NCI-H2196 (cell line): ENCODE data around the gene EPHB1.
"Not testable (repeated sequence)": the region's sequence is repeated elsewhere in the genome, so short reads cannot be mapped to it uniquely, and the experiment has no call there.

Experiments used
- DNase-seq: peaks from one replicate; lab custom pipeline; 2025; ENCODE audit not compliant: unreplicated experiment; lab: John Stamatoyannopoulos, UW

EPHB1 gene

DNA sequence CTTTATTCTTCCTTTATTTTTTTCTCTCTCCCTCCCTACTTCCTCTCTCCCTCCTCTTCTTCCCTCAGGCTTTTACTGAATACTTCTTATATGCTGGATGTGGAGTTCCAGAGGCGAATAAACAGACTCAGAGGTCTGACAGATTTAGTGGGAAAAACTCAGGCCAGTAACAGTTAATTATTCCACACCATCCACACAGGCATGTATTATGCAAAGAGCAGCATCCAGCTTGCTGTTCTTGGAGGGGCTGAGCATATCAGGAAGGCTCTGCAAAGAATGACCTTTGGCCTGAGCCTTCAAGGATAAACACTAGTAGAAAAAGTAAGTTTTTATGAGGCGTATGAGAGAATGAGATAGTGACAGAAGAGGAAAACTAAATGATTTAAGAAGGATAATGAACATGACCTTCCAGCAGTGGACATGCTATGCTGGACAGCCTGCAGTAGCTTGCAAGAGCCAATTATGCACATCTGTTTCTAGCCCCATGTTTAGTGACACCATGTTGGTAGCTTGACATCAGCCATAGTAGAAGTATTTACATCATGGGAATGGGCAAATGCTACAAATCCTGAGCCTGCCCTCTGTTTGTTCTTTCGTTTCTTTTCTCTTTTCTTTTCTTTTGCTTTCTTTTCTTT, 387.4 kb downstream of the EPHB1 start:
- no peak for DNase-seq

DNA sequence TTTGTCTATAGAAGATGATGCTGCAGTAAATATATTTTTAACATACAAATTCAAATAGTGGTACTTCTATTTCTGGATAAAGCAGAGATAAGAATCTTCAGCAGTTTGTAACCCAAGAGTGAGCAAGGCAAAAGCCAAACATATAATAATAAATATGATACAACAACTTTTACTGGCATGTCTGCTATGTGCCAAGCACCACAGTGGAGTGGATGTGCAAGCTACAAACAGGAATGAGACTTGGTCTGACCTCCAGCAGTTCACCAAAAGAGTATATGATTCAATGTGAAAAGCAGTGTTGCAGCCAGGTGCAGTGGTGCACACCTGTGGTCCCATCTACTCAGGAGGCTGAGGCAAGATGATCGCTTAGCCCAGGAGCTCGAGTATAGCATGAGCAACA, 395.6 kb downstream of the EPHB1 start:
- no peak for DNase-seq

DNA sequence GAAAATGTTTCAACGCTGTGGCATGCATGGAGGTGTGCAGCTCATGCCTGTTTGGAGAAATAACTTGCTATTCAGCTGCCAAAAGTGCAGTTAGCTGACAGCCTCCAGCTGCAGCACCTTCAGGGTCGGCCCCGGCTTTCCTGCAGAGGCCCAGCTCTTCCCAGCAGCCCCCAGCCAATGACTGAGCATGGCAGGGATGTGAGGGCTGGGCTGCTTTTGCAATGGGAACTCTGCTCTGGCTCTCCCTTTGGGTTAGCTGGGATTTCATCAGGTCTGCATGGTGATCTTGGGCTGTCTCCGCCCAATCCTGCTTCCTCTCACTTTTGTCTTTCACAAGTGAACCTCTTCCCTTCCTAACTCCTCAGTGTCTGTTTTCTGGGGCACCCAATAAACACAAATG, 396.6 kb downstream of the EPHB1 start:
- no peak for DNase-seq

DNA sequence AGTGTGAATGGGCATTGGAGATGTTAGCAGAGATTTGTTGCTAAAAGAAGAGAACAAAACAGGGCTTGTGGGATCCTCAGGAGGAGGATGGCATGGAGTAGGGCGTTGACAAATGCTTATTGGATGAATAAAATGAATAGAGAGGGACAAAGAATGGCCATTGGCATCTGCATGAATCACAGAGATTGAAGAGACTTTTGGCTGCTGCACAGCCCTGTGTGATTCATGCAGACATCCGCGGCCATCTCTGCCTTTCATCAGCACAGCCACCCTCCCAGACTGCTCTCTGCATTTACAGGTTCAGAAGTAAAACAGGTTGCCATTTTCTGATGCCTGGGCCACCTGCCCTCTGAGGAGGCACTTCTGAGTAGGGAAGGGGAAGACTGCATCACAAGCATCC, 397.9 kb downstream of the EPHB1 start:
- DNase-seq, result no peak

DNA sequence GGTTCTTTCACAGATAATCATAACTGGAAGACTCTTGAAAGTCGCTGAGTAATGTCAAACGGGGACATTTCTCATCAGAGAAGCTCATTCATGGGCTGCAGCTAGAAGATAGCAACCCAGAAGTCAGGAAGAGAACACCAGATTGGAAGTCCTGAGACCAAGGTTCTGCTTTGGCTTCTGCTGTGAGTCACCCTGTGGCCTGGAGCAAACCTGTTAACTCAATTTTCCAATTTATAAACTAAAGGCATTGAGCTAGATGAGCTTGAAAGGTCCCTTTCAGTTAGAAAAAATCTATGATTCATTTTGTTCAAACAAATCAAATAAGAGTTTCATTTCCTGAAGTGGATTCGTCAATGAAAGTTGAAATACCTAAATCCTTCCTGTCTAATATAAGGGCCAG, 402.2 kb downstream of the EPHB1 start:
- no peak for DNase-seq

DNA sequence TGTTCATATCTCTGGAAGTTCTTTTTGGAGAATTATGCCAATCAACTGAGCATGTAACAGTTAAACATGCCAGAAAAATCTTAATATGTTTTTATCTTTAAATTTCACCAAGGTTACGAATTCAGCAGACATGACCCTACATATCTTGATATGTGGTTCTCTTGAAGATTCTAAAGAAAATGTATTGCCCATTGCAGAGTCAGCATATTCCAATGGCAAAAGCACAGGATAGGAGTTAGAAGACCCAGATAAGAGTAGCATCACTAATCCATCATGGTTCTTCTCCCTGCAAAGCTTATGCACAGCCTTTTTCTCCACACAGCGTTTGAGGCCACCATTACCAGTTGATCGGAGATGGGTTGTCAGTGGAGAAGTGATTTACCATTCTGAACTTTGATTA, 402.8 kb downstream of the EPHB1 start:
- no peak for DNase-seq

DNA sequence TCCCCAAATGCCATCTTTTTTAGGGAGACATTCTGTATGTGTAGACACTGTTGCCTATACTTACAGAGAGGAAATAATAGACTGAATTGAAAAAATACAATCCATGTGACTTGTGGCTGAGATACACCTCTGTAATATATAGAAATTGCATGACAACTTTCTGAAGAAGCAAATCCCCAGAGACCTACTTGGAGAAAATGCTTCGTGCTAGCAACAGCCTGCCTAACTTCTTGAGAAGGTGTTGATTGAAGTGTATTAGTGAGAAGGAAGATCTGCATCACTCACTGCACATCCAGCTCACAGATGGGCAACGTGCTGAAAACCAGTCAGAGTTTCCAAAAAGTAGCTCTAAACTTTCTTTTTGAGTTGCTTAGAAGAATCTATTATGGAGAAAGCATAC, 404.1 kb downstream of the EPHB1 start:
- DNase-seq, result no peak

DNA sequence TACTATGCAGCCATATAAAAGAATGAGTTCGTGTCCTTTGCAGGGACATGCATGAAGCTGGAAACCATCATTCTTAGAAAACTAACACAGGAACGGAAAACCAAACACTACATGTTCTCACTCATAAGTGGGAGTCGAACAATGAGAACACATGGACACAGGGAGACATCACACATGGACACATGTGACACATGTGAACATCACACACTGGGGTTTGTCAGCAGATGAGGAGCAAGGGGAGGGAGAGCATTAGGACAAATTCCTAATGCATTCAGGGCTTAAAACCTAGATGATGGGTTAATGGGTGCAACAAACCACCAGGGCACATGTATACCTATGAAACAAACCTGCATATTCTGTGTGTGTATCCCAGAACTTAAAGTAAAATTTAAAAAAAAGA, 408.0 kb downstream of the EPHB1 start:
- DNase-seq, result no peak

DNA sequence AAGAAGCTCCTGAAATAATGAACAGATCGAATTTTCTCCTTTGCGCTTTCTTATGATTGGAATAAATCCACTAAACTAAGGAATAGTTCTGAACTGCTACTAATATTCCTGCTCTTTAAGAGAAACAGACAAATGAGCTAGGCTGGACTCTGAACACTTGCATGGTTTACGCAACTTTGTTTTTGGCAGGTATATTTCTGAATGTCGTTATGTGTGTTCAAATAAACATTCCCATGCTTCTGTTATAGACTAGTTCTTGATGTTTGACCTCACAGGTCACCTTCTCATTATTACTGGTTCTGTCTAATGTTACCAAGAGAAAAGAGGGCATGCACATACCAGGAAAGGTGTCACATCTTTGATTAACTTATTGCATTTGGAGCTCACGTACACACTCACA, 418.2 kb downstream of the EPHB1 start:
- no peak for DNase-seq

DNA sequence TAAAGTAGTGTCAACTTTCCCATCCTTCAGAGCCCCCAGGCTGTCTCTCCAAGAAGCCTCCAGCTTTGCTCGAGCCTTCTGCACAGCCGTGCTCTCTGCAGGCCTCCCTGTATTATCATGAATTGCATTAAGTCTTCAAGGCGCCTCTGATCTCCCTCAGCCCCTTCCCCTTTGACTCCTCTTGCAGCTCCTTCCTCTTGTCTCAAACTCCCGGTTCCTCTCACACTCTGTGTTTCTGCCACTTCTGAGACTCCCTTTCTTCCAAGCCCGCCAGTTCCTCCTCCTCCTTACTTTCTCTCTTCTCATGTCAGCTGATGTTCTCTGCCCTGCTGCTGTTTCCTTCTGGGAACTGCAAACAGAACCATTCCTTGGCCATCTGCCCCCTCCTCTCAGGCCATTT, 418.8 kb downstream of the EPHB1 start:
- no peak for DNase-seq

DNA sequence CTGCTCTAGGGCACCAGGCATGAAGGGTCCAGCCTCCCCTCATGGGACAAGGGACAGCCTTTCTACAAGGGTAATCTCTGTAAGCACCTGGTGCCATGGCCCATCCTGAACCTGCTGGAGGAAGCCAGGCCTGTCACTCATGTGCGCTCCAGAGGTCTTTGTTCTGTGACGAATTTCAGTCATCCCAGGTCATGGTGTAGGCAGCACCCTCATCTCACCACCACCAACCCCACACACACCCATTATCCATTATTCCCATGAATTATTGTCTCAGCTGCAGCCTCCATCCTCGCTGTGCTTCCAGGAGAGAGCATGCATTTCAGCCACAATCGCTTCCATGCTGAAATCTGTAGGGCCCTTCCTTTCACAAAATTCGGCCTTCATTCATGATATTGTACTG, 419.3 kb downstream of the EPHB1 start:
- DNase-seq, result no peak

DNA sequence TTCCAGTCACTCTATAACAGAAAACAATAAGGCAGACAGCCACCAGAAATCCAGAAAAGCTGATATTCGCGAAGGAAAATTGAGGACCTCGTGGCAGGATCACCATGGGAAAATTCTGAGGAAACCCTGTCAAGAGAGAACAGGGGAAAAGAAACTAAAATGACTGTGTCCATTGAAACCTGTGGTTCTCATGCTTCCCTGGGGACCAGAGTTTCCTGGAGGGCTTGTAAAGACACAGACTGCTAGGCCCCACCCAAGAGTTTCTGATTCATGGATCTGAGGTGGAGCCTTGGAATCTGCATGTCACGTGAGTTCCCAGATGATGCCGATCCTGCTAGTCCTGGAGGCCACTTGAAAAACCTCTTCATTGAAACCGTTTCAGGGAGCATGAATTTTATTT, 420.5 kb downstream of the EPHB1 start:
- DNase-seq, result no peak

DNA sequence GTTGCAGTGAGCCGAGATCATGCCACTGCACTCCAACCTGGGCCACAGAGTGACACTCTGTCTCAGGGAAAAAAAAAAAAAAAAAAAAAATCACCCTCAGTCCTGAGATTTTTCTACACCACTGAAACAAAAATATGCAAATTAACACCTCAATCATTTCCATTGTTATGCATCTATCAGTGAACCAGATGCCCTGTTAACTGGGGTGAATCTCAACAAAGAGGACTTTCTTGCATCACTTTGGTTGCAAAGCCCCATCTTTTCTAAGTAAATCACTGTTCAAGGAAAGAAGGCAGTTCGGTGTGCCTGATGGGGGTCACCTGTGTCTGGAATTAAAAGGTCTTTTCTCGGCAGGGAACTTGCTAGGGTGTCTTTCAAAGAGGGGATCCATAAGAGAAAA, 421.6 kb downstream of the EPHB1 start:
- DNase-seq, result no peak

DNA sequence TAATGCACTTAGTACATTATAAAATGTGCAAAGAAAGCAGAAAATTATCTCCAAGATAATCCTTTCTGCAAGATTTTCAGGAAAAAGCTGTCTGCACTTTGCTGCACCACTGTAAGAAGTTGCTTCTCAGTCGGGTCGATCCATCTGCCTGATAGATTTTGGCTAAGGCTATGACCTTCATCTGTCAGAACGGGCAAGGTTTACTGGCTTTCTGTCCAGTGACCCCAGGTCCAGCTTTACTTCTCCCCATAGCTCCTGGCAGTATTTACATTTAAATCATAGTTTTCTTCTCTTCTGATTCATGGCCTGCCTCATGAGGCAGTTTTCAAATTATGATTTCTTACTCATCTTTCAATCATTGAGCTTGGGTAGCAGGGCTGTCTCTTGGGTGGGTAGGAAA, 422.7 kb downstream of the EPHB1 start:
- DNase-seq, result no peak

DNA sequence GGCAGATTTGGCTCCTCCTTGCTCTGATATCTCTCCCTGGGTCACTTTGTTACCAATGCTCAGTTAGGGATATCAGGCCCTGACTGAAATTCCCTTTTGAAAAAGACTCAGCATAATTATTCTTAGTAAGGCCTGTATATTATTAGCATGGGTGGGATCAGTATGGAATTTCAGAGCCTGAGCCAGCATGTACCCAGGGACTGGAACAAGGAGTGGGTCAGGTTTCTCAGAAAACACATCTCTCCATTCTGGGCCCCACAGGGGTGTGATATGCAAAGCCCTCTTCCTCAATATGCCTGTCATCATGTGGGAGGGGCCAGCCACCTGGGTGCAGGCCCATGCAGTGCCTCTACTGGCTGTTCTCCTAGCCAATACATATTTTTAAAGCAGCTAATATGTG, 423.2 kb downstream of the EPHB1 start:
- DNase-seq, result no peak

DNA sequence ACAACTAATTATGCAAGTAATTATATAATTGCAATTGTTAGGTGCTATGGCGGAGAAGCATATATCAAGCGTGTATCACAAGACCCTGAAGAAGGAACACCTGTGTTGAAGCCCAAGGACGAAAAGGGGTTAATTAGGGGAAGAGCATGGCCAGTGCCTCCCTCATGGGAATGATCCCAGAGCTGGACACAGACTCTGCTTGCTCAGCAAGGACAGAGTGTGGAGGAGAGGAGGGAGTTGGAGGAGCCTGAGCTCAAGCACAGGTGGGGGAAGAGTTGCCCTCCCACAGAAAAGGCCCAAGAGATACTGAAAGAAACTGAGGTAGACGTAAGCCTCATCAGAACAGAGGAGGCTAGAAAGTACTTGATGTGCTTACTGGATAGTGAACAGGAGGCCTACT, 423.7 kb downstream of the EPHB1 start:
- no peak for DNase-seq

DNA sequence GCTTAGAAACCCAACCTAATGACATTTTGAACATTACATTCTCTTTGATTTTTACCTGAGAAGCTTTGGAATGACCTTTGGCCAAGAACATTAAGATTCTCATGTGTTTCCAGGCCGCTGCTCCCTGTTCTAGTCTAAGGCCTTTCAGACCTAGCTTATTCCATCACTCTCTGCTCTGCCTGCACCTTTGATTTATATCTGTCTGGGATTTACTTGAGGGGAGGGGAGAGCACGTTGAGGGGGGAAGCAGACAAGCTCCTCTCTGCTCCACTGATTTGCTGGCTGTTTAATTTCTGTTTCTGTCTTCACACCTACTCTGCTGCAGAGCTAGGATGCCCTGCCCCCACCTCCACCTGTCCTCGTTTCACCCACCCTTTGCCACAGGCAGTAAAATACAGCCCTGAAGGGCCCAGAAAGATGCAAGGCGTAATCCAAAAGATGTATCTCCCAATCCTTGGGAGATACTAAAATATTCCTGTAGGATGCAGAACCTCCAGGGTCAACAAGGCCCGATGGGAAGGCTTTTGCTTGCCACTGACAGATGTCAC, 429.8 kb downstream of the EPHB1 start:
- no peak for DNase-seq

DNA sequence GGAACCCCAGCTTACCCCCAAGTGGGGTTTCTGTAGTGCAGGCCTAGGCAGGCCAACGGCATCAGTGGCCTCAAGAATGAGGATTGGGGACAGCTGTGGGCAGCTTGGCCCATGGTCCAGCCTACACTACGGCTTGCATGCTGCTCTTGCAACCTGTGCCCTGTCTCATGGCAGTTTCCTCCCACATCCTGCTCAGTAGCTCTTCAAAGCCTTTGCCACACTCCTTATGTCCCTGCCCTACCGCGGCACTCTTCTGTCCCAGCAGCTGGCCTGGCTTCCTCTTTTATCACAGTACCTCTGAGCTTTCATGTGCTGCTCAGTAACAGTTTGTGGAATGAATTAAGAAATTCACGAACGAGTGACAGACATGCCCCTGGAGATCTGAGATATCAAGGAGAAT, 431.0 kb downstream of the EPHB1 start:
- no peak for DNase-seq

DNA sequence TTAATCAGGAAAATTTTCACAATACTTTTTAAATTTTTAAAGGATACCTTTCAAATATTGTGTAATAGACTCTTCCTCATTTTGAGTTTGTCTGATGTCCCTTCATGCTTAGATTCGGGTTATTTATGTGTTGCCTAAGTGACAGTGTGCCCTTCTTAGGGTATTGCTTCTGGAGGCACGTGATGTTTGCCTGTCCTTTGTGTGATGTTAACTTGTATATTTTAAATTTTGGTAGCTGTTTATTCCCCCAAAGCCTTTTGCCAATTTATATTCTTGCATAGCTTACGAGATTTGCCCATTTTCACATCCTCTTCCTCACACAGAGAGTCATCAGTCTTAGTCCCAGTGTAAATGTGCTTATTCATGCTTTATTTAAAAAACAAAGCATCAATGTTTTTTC, 433.1 kb downstream of the EPHB1 start:
- DNase-seq, result no peak

DNA sequence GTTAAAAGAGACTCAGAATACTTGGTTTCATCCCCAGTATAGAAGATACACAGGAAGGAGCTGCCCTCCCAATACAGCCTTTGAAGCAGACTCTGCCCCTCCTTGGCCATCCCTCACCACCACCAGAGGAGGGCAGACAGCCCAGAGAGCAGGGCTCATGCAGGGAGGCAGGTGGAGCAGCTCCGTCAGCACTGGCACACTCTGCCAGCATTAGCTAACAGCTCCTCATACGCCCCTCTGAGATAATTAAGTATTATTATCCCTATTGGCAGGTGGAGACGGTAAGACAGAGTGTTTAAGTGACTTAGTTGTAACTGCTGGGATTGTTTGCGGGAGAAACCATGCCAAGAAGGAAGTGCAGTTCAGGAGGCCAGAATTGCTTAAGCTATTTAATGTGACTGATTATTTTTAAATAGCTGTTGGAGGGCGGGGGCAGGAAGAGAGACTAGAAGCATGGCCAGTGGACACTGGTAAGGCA, 434.0 kb downstream of the EPHB1 start:
- DNase-seq, result peak; percentile 95

DNA sequence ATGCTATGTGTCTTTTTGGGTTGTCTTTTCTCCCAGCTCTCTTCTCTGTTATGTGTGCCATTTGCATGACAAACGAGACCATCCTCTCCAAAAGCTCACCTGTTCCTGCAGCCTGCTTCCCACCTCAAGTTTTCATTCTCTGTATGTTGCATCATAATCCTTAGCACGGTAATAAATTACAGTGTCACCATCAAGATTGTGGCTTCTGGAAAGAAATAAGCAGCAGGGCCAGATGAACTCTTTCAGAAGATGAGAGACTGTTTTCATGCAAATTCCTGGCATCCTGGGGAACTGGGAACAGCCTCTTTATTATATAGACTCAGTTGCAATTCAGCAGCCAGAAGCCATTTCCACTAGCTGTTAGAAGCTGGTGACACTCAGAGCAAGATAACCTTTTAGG, 436.7 kb downstream of the EPHB1 start:
- no peak for DNase-seq

DNA sequence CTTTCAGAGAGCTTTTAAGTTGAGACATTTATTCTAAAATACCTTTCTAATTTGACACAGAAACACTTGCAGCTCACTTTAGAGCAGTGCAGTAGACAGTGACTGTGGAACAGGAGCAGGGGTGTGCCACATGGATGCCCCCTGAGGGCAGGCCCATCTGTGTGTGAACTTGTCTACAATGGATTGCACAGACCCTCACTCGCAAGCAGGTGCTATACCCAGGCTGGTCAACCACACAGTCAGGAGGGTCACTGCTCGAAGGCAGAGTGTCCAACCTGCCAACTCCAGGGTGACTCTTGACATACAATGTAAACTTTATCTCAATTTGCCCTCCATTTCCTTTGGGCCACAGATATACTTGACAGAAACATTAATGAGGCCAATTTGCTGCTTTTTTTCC, 437.2 kb downstream of the EPHB1 start:
- DNase-seq, result no peak

DNA sequence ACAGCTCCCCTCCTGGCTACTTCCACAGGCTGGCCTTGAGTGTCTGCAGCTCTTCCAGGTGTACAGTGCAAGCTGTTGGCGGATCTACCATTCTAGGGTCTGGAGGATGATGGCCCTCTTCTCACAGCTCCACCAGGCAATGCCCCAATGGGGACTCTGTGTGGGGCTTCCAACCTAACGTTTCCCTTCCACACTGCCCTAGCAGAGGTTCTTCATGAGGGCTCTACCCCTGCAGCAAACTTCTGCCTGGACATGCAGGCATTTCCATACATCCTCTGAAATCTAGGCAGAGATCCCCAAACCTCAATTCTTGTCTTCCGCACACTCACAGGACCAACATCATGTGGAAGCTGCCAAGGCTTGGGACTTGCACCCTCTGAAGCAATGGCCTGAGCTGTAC, 438.4 kb downstream of the EPHB1 start:
- not testable (repeated sequence) for DNase-seq
